SK-MEL-5 (cell line): ENCODE data around the gene FAM156A. TPM values are rescaled to one million over a fixed set of nuclear protein-coding genes. Genes with fewer than 3 reads are reported as not detected.
A peak's percentile ranks its signal among the peaks of the same experiment; 100 is the strongest.
"Not testable (repeated sequence)": the region's sequence is repeated elsewhere in the genome, so short reads cannot be mapped to it uniquely, and the experiment has no call there.

Source experiments
- DNase-seq: peaks from one replicate; pipeline ENCODE4 v3.0.0-alpha.2; 2016; ENCODE audit warnings: low read depth, low spot score
- in situ Hi-C: cut with HindIII; loops from 2 replicates; pipeline ENCODE4 v1.10.0; 2016; ENCODE audit warnings: low sequenced_read_pairs, high pct_unique_total_duplicates, low pct_unique_long_range_greater_than_20kb
- polyA plus RNA-seq, 2 experiments: library from polyadenylated mRNA; depleted of rRNA; stranded (reverse); fragments of >200 nt; gene quantifications; 2 replicates each; pipeline ENCODE4 v1.2.3, GENCODE V29; 2015
- total RNA-seq: library from RNA; depleted of rRNA; stranded (reverse); fragments of >200 nt; shearing (Covaris generic); gene quantifications from 2 replicates; pipeline ENCODE4 v1.2.3, GENCODE V29; 2014; rRNA removed

FAM156A gene
- total RNA-seq = 3.1 and 5.5 TPM in 2 replicates
- polyA plus RNA-seq (2015; cell fraction: cytosol; rRNA removed) = 12.7 and 13.3 TPM in 2 replicates
- 231 and 283 TPM in 2 replicates for polyA plus RNA-seq (2015; cell fraction: nucleus; rRNA removed)

- in situ Hi-C loops, DNase-seq: not testable (repeated sequence)
Measured at GRCh38 chrX:52958113-52958959, at the start of gene FAM156A. FAM156A (minus strand) TSS chrX:52958518; CDS start chrX:52948588, 9,930 bp downstream.

DNA sequence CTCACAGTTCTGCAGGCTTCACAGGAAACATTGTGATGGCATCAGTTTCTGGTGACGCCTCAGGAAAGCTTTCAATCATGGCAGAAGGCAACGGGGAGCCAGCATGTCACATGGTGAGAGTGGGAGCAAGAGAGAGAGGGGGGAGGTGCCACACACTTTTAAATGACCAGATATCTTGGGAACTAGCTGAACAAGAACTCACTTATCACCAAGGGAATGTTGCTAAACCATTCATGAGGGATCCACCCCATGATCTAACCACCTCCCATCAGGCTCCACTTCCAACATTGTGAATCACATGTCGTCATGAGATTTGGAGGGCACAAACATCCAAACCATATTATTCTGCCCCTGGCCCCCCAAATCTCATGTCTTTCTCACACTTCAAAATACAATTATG, 47.0 kb upstream of the FAM156A start:
- in situ Hi-C loops = no loop called here
- DNase-seq = peak; percentile 14

GRCh38 chrX:53004811-53005210, 46.5 kb upstream of the FAM156A start:
- in situ Hi-C loops = no loop called here
- no peak for DNase-seq

DNA sequence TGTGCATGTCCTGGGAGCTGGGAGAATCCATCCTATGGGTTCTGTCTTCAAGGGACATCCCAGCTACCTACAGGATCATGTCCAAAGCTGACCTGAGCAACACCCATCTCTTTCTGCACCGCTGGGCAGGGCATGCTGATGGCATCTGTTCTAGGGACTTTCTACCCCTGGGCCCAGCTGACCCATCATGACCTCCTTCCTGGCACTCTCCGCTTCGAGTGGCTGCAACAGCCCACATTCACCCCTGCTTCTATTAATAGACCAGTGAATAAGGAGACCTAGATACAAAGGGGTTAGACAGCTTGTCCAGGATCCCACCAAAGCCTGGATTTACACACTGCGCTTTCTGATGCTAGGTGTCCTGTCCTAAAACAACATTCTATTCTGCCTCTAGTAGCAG, 45.7 kb upstream of the FAM156A start:
- no peak for DNase-seq
- in situ Hi-C loops = no loop called here

GRCh38 chrX:53003111-53003510, 44.8 kb upstream of the FAM156A start:
- in situ Hi-C loops = no loop called here
- DNase-seq = no peak

DNA sequence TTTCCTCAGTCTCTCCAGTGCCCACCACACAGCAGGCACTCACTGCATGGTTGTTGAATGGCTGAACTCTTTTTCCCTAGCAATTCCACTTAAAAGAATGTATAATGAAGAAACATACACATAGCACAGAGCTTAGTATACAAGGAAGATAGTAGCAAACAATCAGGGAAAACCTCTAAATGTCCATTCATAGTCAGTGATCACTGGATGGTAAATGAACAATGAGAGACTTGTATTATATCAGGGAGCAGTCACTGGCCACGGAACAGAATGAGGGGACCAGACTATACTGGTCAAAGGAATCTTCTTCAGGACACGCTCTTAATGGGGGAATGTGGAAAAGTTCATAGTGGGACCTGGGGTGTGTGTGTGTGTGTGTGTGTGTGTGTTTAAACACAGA, 43.6 kb upstream of the FAM156A start:
- in situ Hi-C loops = no loop called here
- DNase-seq = no peak

DNA sequence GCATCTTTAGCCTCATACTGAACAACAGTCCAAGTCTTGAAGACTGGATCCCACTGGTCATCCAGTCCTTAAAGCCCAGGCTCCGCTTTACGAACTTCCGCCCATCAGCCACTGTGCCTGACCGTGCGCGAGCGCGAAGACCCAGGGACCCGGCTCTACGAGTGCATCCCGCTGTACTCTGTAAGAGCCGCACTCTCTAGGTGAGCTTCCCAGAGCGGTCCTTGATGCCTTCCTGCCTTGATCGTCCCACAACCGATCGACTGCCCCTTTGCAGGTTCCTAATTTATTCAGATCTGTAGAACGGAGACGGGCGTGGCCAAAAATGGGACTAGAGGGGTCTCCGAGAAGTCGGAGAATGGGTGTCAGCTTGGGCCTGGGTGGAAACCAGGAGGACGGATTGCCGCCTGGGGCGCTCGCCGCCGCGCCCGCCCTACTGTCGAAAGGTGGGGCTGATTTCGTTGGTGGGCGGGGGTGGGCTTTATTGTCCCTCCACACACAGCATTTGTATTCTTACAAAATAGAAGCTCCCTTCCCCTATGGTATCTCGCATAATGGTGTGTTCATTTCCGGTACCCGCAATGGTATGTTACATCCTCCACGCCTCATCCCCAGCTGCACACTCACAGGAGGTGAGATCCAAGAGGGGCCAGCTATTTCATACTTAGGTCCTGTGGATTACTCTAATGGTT, 42.3 kb upstream of the FAM156A start:
- DNase-seq = no peak
- in situ Hi-C loops = no loop called here

GRCh38 chrX:52995987-52996331, 37.6 kb upstream of the FAM156A start:
- in situ Hi-C loops = no loop called here
- no peak for DNase-seq

DNA sequence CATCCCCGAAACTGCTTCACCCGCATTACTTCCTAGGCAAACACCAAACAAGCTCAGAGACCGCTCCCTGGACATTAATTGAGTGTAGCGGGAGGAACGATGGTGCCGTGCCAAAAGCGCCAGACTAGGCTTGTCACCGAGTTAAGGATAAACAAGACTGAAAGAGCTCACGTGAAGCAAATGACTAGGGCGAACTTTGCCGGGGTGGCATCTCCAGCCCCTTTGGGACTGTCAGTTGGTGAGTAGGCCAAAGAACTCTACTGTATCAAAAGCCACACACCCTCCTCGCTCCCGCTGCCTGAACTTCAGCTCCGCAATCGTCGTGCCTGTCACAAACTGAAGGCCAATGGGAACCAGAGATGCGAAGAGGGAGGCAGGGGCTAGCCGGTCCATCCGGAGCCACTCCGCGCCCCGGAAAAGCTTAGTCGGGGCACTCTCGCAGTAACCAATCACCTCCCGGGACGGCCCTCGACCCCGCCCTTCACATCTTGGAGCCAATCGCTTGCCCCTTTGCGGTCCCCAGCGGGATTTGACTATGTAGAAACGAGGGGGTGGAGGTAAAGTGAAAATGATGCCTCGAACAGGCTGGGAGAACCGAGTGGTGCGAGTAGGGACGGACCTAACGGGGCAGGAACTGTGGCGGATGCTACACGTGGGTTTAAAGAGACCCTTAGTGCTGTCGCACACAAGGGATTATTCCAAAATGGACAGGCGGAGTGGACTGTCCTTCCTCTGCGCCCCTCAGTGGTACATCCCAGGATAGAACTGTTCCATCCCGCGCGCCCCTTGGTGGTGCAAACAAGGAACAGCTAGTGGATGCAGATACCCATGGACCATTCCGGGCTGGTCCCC, 37.0 kb upstream of the FAM156A start:
- peak; percentile 95 for DNase-seq
- in situ Hi-C loops = no loop called here

DNA sequence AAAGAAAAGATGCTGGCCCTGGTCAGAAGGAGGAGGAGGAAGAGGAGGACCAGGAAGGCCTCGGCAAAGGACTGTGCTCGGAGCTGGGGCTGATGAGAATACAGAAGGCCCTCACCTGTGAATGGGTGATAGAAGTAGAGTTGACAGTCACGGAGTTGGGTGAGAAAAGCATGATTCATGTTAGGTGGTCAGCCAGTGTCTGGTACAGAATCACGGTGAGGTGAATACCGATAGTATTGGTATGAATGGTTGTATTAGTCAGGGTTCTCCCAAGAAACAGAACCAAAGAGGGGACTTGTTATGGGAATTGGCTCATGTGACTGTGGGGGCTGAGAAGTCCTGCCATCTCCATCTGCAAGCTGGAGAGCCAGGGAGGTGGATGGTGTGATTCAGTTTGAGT, 32.5 kb upstream of the FAM156A start:
- in situ Hi-C loops = no loop called here
- no peak for DNase-seq

DNA sequence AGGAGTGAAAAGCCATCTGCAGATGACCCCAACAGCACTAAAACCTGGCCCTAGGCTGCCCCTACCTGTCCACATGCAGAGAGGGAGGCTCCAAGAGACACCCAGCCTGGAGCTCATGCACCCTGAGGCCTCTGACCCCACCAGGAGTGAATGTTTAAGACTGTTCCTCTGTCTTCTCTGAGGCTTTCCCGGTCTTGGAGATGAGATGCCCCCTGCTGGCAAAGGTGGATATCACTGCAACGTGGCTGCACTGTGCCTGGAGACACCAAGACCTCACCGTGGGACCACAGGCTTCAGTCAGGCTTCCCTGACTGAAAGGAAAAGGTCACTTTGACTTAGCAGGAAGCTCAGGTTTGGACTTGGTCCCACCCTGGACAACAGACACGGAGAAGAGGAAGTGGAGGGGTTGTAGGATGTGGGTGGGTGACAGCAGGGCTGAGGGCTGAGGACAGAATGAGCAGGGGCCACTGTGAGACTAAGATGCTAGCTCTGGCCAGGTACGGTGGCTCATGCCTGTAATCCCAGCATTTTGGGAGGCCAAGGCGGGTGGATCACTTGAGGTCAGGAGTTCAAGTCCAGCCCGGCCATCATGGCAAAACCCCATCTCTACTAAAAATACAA, 31.8 kb upstream of the FAM156A start:
- in situ Hi-C loops = not testable (repeated sequence)
- DNase-seq = peak; percentile 68

DNA sequence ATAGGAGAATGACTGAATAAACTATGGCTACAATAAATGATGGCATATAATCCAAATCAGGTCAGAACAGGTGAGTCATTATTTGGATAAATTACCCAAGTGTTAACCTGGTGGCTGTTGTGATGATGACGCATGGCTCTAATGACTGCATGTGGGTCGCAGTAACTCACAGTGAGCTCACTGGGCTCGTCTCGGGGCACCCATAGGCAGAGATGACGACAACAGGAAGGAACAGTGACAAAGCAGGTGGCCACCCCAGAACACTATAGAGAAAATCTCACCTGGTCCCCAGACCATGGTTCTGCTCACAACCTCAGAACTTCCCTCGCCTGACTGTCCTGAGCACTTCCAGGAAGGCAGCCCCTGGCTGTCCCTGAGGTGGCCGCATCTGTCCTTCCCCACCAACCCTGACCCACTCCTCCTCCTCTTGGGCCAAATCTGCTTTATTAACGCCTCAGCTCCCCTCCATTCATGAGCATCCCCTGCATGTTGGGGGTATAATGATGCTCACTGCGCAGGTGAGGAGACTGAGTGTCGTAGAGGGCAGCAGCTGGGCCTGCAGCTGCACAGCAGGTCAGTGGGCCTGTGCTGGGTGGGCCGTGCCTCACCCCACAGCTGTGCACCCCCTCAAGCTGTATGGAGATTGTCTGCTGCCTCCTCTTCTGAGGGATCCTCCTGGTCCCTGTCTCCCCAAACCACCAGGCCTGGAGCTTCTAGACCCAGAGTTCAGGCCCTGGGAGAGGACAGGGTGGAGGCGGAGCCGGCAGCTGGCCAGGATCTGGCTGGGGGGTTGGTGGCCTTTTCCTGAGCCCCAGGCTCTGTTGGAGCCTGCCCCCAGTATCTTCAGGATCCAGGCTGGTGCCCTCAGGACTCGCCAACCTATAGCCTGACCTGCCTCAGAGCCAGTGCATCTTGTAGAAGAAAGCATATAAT, 30.9 kb upstream of the FAM156A start:
- in situ Hi-C loops = no loop called here
- no peak for DNase-seq

GRCh38 chrX:52983321-52984000, 25.1 kb upstream of the FAM156A start:
- in situ Hi-C loops = no loop called here

DNA sequence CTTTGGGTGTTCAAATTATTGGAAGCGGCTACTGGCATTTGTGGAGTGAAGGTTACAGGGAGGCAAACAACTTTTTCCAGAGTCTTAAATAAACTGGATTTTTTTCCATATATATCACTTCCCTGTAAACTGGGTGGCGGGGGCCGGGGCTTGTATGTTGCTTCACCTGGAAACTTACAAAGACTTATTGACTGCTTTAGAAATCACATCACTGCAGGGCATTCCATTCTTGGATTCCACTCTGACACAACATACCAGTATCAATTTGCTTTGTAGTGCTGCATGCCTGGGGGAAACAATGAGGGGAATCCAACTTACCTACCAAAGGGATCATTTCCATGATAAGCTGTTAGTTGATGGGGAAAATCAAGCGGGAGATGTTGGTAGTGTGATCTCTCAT, 21.7 kb upstream of the FAM156A start:
- DNase-seq = no peak
- in situ Hi-C loops = no loop called here

More at GRCh38 chrX:52983321-52984000, 25.1 kb upstream of the FAM156A start:
- no peak for DNase-seq

DNA sequence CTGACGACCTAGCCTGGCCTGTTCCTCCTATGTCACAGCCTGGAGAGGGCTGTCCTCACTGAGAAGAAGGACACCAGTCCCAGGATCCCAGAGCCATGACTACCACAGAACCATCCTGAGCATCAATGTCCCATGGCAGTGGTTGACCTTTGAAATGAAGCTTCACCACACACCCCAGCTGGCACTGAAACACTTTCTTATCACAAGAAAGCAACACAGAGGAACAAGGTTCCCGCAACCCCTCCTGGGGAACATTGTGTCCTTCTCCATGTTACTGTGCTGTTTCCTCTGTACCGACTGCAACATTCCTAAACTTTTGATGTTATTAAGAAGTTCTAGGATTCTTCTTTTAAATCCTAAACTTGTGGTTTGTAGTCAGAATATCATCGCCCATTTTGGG, 21.2 kb upstream of the FAM156A start:
- DNase-seq = no peak
- in situ Hi-C loops = no loop called here

GRCh38 chrX:52977953-52978352, 19.6 kb upstream of the FAM156A start:
- DNase-seq = no peak
- in situ Hi-C loops = no loop called here
